HG02870 (cell line): ENCODE results near the gene POFUT2.

Experiments used
- ATAC-seq: cut with Tn5 transposase; IDR thresholded peaks from one replicate; pipeline ENCODE4 v1.9.1; 2021; ENCODE audit warnings: mild to moderate bottlenecking, moderate library complexity; ENCODE audit not compliant: unreplicated experiment

POFUT2 gene

GRCh38 chr21:45226540-45227326 lies 61.0 kb downstream of the POFUT2 start:
- no peak for ATAC-seq

GRCh38 chr21:45225741-45226327 lies 61.9 kb downstream of the POFUT2 start:
- no peak for ATAC-seq

- ATAC-seq, result no peak
These were observed 62.5 kb downstream of the POFUT2 start for GRCh38 chr21:45225041-45225740.

GRCh38 chr21:45224189-45224938 lies 63.3 kb downstream of the POFUT2 start:
- no peak for ATAC-seq

GRCh38 chr21:45223236-45224185 lies 64.2 kb downstream of the POFUT2 start:
- no peak for ATAC-seq

- no peak for ATAC-seq
These were observed 65.7 kb downstream of the POFUT2 start for GRCh38 chr21:45222001-45222400.

GRCh38 chr21:45220714-45221490 lies 66.8 kb downstream of the POFUT2 start:
- no peak for ATAC-seq

GRCh38 chr21:45220071-45220481 lies 67.6 kb downstream of the POFUT2 start:
- ATAC-seq, result no peak

GRCh38 chr21:45219517-45219916 lies 68.2 kb downstream of the POFUT2 start:
- ATAC-seq, result no peak

GRCh38 chr21:45217010-45217409 lies 70.7 kb downstream of the POFUT2 start:
- ATAC-seq, result no peak

GRCh38 chr21:45215213-45215612 lies 72.5 kb downstream of the POFUT2 start:
- no peak for ATAC-seq
